ENCODE results near the gene ATP8A2. TPM values are rescaled to one million over a fixed set of nuclear protein-coding genes. Genes with fewer than 3 reads are reported as not detected.

The ATP8A2 gene
- total RNA-seq, 4 donors from 2014 or later, result not detected

GRCh38 chr13:25391932-25392331 lies 20.2 kb downstream of the ATP8A2 start:
- no peak for ATAC-seq
- TF ChIP-seq POLR2A (IDR thresholded peaks at IDR 0.05), result no peak
- TF ChIP-seq, protein P1, sequence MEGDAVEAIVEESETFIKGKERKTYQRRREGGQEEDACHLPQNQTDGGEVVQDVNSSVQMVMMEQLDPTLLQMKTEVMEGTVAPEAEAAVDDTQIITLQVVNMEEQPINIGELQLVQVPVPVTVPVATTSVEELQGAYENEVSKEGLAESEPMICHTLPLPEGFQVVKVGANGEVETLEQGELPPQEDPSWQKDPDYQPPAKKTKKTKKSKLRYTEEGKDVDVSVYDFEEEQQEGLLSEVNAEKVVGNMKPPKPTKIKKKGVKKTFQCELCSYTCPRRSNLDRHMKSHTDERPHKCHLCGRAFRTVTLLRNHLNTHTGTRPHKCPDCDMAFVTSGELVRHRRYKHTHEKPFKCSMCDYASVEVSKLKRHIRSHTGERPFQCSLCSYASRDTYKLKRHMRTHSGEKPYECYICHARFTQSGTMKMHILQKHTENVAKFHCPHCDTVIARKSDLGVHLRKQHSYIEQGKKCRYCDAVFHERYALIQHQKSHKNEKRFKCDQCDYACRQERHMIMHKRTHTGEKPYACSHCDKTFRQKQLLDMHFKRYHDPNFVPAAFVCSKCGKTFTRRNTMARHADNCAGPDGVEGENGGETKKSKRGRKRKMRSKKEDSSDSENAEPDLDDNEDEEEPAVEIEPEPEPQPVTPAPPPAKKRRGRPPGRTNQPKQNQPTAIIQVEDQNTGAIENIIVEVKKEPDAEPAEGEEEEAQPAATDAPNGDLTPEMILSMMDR (IDR thresholded peaks at IDR 0.05 in 4 of 5, conservative IDR thresholded peaks at IDR 0.05 in 1 of 5), result no peak

GRCh38 chr13:25394402-25395060 lies 22.8 kb downstream of the ATP8A2 start:
- Histone ChIP-seq H3K27me3 (no peaks in the 10 kb centered on the region), H3K36me3 (no peaks in the 10 kb centered on the region), H3K9me3 (no peaks in the 10 kb centered on the region), H3K4me1 (no peaks in the 10 kb centered on the region), H3K27ac (no peak overlapping the region), H3K4me3 (no peak overlapping the region)
- in situ Hi-C loops (cut with MboI; ENCODE audit: low sequenced_read_pairs in 4 of 4) (no loop called here), intact Hi-C loops (cut with DNase I; ENCODE audit: low total_unique reads) (no loop called here)
- ATAC-seq (no peak), DNase-seq (no peak)
- no peak for TF ChIP-seq POLR2A (IDR thresholded peaks at IDR 0.05)
- TF ChIP-seq, protein P1 (IDR thresholded peaks at IDR 0.05 in 4 of 5, conservative IDR thresholded peaks at IDR 0.05 in 1 of 5), result no peak

More at GRCh38 chr13:25391932-25392331, 20.2 kb downstream of the ATP8A2 start:
- intact Hi-C loops (cut with DNase I; ENCODE audit: low total_unique reads), result no loop called here
- Histone ChIP-seq H3K9me3 (no peaks in the 10 kb centered on the region), H3K27ac (no peak overlapping the region), H3K27me3 (no peaks in the 10 kb centered on the region), H3K4me3 (no peak overlapping the region), H3K36me3 (no peaks in the 10 kb centered on the region), H3K4me1 (no peaks in the 10 kb centered on the region)
- in situ Hi-C loops (cut with MboI; ENCODE audit: low sequenced_read_pairs in 4 of 4), result no loop called here
- DNase-seq, result no peak

- Histone ChIP-seq H3K4me3 (no peak overlapping the region), H3K27ac (no peak overlapping the region), H3K27me3 (no peaks in the 10 kb centered on the region), H3K36me3 (no peaks in the 10 kb centered on the region), H3K9me3 (no peaks in the 10 kb centered on the region), H3K4me1 (no peaks in the 10 kb centered on the region)
- TF ChIP-seq POLR2A (IDR thresholded peaks at IDR 0.05), result no peak
- TF ChIP-seq, protein P1 (IDR thresholded peaks at IDR 0.05 in 4 of 5, conservative IDR thresholded peaks at IDR 0.05 in 1 of 5), result no peak
- no peak for ATAC-seq
- no peak for DNase-seq
- in situ Hi-C loops (cut with MboI; ENCODE audit: low sequenced_read_pairs in 4 of 4), result no loop called here
- intact Hi-C loops (cut with DNase I; ENCODE audit: low total_unique reads), result no loop called here
Observed at GRCh38 chr13:25397763-25398162, 26.0 kb downstream of the ATP8A2 start.

GRCh38 chr13:25400925-25401324 lies 29.2 kb downstream of the ATP8A2 start:
- no peak for TF ChIP-seq POLR2A (IDR thresholded peaks at IDR 0.05)
- TF ChIP-seq, protein P1 (IDR thresholded peaks at IDR 0.05 in 4 of 5, conservative IDR thresholded peaks at IDR 0.05 in 1 of 5), result no peak
- no peak overlapping the region for H3K27ac ChIP-seq
- H3K27me3 ChIP-seq, result no peaks in the 10 kb centered on the region
- no peaks in the 10 kb centered on the region for H3K9me3 ChIP-seq
- ATAC-seq, result no peak
- in situ Hi-C loops (cut with MboI; ENCODE audit: low sequenced_read_pairs in 4 of 4), result no loop called here
- H3K36me3 ChIP-seq, result no peaks in the 10 kb centered on the region
- no peak for DNase-seq
- no peaks in the 10 kb centered on the region for H3K4me1 ChIP-seq
- H3K4me3 ChIP-seq, result no peak overlapping the region
- intact Hi-C loops (cut with DNase I; ENCODE audit: low total_unique reads), result no loop called here

DNA sequence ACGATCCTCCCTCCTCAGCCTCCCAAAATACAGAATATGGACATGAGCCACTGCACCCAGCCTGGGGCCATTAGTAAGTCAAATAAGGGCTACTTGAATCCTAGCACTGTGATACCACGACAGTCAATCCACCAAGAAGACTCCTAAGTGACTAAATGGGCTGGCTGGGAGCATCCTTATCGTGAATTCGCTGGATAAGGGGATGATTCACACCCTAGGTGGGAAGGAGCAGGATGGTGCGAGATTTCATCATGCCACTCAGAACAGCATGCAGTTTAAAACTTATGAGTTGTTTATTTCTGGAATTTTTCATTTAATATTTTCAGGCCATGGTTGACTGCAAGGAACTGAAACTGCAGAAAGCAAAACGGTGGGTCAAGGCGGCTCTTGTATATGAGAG lies 30.2 kb downstream of the ATP8A2 start:
- H3K27me3 ChIP-seq, result no peaks in the 10 kb centered on the region
- intact Hi-C loops (cut with DNase I; ENCODE audit: low total_unique reads) (no loop called here), in situ Hi-C loops (cut with MboI; ENCODE audit: low sequenced_read_pairs in 4 of 4) (no loop called here)
- no peak overlapping the region for H3K27ac ChIP-seq
- H3K9me3 ChIP-seq, result no peaks in the 10 kb centered on the region
- no peak overlapping the region for H3K4me3 ChIP-seq
- DNase-seq (no peak), ATAC-seq (no peak)
- H3K4me1 ChIP-seq, result no peaks in the 10 kb centered on the region
- no peaks in the 10 kb centered on the region for H3K36me3 ChIP-seq
- TF ChIP-seq, protein P1 (IDR thresholded peaks at IDR 0.05 in 4 of 5, conservative IDR thresholded peaks at IDR 0.05 in 1 of 5), result no peak
- TF ChIP-seq POLR2A (IDR thresholded peaks at IDR 0.05), result no peak
